GM18951 (cell line): ENCODE measurements around the gene THAP5.
"Not testable (repeated sequence)": the region's sequence is repeated elsewhere in the genome, so short reads cannot be mapped to it uniquely, and the experiment has no call there.

Experiments used
- POLR2A ChIP-seq: IDR thresholded peaks from 4 replicates; pipeline ENCODE4 v1.6.1; 2011; ENCODE audit warnings: mild to moderate bottlenecking; ENCODE audit not compliant: insufficient read length, insufficient read depth; ENCODE audit errors: extremely low read depth
- in situ Hi-C: fragments of 300-500 bp; cut with MboI; formaldehyde crosslinking; loops from one replicate; pipeline ENCODE4 v1.12.0; 2022; ENCODE audit warnings: low sequenced_read_pairs, mixed read lengths, inconsistent platforms; ENCODE audit not compliant: unreplicated experiment

THAP5 gene

GRCh38 chr7:108576116-108576515 is 6.6 kb upstream of the THAP5 start:
- TF ChIP-seq POLR2A = no peak
- in situ Hi-C loops = no loop called here

- in situ Hi-C loops = no loop called here
- TF ChIP-seq POLR2A = no peak
Measured at GRCh38 chr7:108575156-108575555, 5.7 kb upstream of the THAP5 start.

GRCh38 chr7:108572480-108572879 is 3.0 kb upstream of the THAP5 start:
- no peak for TF ChIP-seq POLR2A
- in situ Hi-C loops = no loop called here

GRCh38 chr7:108570146-108570755 is 745 bp upstream of the THAP5 start:
- in situ Hi-C loops = no loop called here
- TF ChIP-seq POLR2A = no peak

- no peak for TF ChIP-seq POLR2A
- in situ Hi-C loops = no loop called here
Measured at GRCh38 chr7:108568801-108569380, 615 bp downstream of the THAP5 start.

- in situ Hi-C loops = no loop called here
- no peak for TF ChIP-seq POLR2A
Measured at GRCh38 chr7:108565987-108566386, 3.5 kb downstream of the THAP5 start.

GRCh38 chr7:108561047-108561619 is 8.4 kb downstream of the THAP5 start:
- in situ Hi-C loops = no loop called here
- no peak for TF ChIP-seq POLR2A

GRCh38 chr7:108559253-108559652 is 10.3 kb downstream of the THAP5 start:
- no peak for TF ChIP-seq POLR2A
- in situ Hi-C loops = no loop called here

- TF ChIP-seq POLR2A = no peak
- in situ Hi-C loops = no loop called here
Measured at GRCh38 chr7:108557617-108558016, 11.9 kb downstream of the THAP5 start.

- in situ Hi-C loops = no loop called here
- no peak for TF ChIP-seq POLR2A
Measured at GRCh38 chr7:108557191-108557590, 12.3 kb downstream of the THAP5 start.

GRCh38 chr7:108556665-108557064 is 12.8 kb downstream of the THAP5 start:
- in situ Hi-C loops = not testable (repeated sequence)

GRCh38 chr7:108548141-108548896 is 21.2 kb downstream of the THAP5 start:
- in situ Hi-C loops = not testable (repeated sequence)

- in situ Hi-C loops = no loop called here
Measured at GRCh38 chr7:108541478-108541877, 28.0 kb downstream of the THAP5 start.

GRCh38 chr7:108538685-108539084 is 30.8 kb downstream of the THAP5 start:
- in situ Hi-C loops = not testable (repeated sequence)

More at GRCh38 chr7:108541478-108541877, 28.0 kb downstream of the THAP5 start:
- no peak for TF ChIP-seq POLR2A

GRCh38 chr7:108538236-108538635 is 31.3 kb downstream of the THAP5 start:
- in situ Hi-C loops = not testable (repeated sequence)
